Measurements from ENCODE around the gene ADAM12.

DNA sequence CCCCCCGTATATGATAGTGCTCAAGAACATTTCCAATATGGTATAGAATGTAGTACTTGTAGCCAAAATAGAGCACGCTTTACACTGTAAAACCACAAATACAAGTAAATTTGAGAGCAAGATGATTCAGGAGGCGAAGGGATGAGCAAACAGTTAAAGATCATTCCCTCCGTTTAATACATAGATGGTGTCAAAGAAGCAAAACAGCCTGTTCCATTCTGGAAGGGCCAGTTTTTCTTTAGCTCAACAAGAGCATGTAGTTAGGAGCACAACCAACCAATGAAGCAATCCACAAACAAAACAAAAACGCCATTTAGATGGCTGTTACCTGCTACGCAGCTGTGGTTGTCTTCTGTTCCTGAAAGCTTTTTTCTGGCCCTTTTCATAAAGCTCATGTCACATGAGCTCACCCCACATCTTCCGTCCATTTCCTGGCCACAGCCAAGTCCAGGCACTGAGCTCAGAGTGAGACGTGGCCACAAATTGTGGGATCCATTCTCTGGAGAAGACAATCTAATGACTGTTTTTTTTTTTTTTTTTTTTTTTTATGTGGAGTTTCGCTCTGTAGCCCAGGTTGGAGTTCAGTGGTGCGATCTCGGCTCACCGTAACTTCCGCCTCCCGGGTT, 306.3 kb downstream of the ADAM12 start:
- TF ChIP-seq POLR2AphosphoS5 (IDR thresholded peaks at IDR 0.05; ENCODE audit: insufficient read depth in 1 of 2, low read depth in 1 of 2), result no peak
- TF ChIP-seq POLR2A (IDR thresholded peaks at IDR 0.05), result no peak
